K562 (cell line): ENCODE measurements around the gene SHISA4. TPM values are rescaled to one million over a fixed set of nuclear protein-coding genes. Genes with fewer than 3 reads are reported as not detected.
A peak's percentile ranks its signal among the peaks of the same experiment; 100 is the strongest.

Experiments used
- FOXJ3 ChIP-seq: sonication (generic); formaldehyde crosslinking; IDR thresholded peaks from 2 replicates; pipeline ENCODE4 v1.4.0; 2020; ENCODE audit warnings: mild to moderate bottlenecking, missing genetic modification reagents
- FOXK2 ChIP-seq, 2 experiments: fragments of 450-650 bp; IDR thresholded peaks in 1 of 2; conservative IDR thresholded peaks in 1 of 2; 2 replicates each; pipeline ENCODE4 v1.6.1; 2016; ENCODE audit warnings: low read depth in 2 of 2, mild to moderate bottlenecking in 1 of 2
- KAT8 ChIP-seq: fragments of 450-650 bp; IDR thresholded peaks from 2 replicates; pipeline ENCODE4 v1.6.1; 2016; ENCODE audit warnings: low read depth, mild to moderate bottlenecking
- KDM4B ChIP-seq, 2 experiments: fragments of 450-650 bp in 1 of 2; sonication (generic) in 1 of 2; IDR thresholded peaks; 2 replicates each; pipeline ENCODE4 v1.6.1; 2016 to 2017; ENCODE audit warnings: borderline replicate concordance in 2 of 2, antibody characterized with exemption in 1 of 2, low read depth in 1 of 2, mild to moderate bottlenecking in 1 of 2
- MYNN ChIP-seq, 2 experiments: sonication (generic); formaldehyde crosslinking in 1 of 2; IDR thresholded peaks; 2 replicates each; pipeline versions ENCODE4 v1.5.0 to v1.6.1; 2016 to 2020; ENCODE audit warnings: antibody characterized with exemption in 1 of 2, missing genetic modification reagents in 1 of 2
- STAT5B ChIP-seq: fragments of 250-450 bp; sonication (Bioruptor Pico); IDR thresholded peaks from 2 replicates; pipeline ENCODE4 v1.8.0; 2021; ENCODE audit warnings: mild to moderate bottlenecking, inconsistent platforms
- ZBTB8A ChIP-seq: fragments of 450-650 bp; IDR thresholded peaks from 2 replicates; pipeline ENCODE4 v1.6.1; 2018; ENCODE audit warnings: mild to moderate bottlenecking, moderate library complexity; ENCODE audit not compliant: partially characterized antibody
- ZNF165 ChIP-seq: fragments of 250-450 bp; sonication (Bioruptor Pico); IDR thresholded peaks from 2 replicates; pipeline ENCODE4 v1.4.0; 2020; ENCODE audit warnings: borderline replicate concordance
- polyA plus RNA-seq, 8 experiments: library from polyadenylated mRNA; depleted of rRNA in 4 of 8; stranded (reverse) in 5 of 8; unstranded in 3 of 8; fragments of >200 nt; fragmentation: Nextera tagmentation in 2 of 8; fragmentation: Illumina TruSeq in 1 of 8; extraction: Ambion mirVana in 2 of 8; extraction: Trizol in 1 of 8; gene quantifications; 2 replicates each; pipeline versions ENCODE4 v1.2.1 to v1.2.3, GENCODE V29; 2011 to 2014; ENCODE audit warnings: inconsistent platforms in 1 of 8, missing spikeins in 1 of 8
- total RNA-seq, 7 experiments: library from RNA; depleted of rRNA in 6 of 7; stranded (reverse); fragments of >200 nt in 6 of 7; fragmentation: Illumina TruSeq in 2 of 7; extraction: Trizol in 2 of 7; gene quantifications; 2 replicates each; pipeline versions ENCODE4 v1.2.1 to v1.2.3, GENCODE V29; 2011 to 2021; ENCODE audit warnings: low replicate concordance in 1 of 7
- TF ChIP-seq, protein P1 (sequence below), 2 experiments: fragments of 450-650 bp; IDR thresholded peaks; 2 replicates each; pipeline ENCODE4 v1.6.1; 2016; ENCODE audit warnings: mild to moderate bottlenecking in 2 of 2, borderline replicate concordance in 1 of 2, low read depth in 1 of 2, moderate library complexity in 1 of 2
- TF ChIP-seq, protein P2 (sequence below): fragments of 200-800 bp; sonication (Bioruptor generic); IDR thresholded peaks from 2 replicates; pipeline ENCODE4 v1.6.1; 2016; ENCODE audit warnings: missing genetic modification characterization, missing compliant biosample characterization

The SHISA4 gene
- total and polyA plus RNA-seq, 9 of the 15 experiments (the other 6 are each of a cell fraction or from before 2014, with no cell fraction given), result 0.15 to 0.95 (median 0.68) TPM; not detected in 2

DNA sequence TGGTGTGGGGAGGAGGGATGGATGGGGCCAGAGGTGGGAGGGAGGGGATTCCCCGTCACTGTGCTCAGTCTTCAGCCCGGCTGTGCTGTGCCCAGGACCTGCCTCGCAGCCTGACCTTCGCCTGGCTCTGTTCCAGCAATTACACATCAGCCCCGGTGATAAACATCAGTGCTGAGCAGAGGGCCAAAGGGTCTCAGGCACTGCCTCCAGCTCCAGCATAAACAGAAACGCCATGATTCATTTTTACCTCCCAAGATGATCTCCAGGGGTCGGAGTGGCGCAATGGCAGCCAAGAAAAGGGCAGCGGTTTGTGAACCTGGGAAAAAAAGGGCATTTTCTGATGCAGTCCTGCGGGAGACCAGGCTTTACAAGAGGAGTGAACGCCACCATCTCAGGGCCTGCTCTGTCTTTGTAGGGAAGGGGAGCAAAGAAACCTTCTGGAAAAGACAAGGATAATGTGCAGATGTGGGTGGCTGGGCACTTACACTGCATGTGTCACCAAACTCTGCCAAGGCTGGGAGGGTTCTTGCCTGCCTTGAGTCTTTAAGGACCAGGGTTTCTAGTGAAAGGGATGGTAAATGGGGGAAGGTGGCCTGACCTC is 28.1 kb downstream of the SHISA4 start (continued):
- TF ChIP-seq, protein P1, sequence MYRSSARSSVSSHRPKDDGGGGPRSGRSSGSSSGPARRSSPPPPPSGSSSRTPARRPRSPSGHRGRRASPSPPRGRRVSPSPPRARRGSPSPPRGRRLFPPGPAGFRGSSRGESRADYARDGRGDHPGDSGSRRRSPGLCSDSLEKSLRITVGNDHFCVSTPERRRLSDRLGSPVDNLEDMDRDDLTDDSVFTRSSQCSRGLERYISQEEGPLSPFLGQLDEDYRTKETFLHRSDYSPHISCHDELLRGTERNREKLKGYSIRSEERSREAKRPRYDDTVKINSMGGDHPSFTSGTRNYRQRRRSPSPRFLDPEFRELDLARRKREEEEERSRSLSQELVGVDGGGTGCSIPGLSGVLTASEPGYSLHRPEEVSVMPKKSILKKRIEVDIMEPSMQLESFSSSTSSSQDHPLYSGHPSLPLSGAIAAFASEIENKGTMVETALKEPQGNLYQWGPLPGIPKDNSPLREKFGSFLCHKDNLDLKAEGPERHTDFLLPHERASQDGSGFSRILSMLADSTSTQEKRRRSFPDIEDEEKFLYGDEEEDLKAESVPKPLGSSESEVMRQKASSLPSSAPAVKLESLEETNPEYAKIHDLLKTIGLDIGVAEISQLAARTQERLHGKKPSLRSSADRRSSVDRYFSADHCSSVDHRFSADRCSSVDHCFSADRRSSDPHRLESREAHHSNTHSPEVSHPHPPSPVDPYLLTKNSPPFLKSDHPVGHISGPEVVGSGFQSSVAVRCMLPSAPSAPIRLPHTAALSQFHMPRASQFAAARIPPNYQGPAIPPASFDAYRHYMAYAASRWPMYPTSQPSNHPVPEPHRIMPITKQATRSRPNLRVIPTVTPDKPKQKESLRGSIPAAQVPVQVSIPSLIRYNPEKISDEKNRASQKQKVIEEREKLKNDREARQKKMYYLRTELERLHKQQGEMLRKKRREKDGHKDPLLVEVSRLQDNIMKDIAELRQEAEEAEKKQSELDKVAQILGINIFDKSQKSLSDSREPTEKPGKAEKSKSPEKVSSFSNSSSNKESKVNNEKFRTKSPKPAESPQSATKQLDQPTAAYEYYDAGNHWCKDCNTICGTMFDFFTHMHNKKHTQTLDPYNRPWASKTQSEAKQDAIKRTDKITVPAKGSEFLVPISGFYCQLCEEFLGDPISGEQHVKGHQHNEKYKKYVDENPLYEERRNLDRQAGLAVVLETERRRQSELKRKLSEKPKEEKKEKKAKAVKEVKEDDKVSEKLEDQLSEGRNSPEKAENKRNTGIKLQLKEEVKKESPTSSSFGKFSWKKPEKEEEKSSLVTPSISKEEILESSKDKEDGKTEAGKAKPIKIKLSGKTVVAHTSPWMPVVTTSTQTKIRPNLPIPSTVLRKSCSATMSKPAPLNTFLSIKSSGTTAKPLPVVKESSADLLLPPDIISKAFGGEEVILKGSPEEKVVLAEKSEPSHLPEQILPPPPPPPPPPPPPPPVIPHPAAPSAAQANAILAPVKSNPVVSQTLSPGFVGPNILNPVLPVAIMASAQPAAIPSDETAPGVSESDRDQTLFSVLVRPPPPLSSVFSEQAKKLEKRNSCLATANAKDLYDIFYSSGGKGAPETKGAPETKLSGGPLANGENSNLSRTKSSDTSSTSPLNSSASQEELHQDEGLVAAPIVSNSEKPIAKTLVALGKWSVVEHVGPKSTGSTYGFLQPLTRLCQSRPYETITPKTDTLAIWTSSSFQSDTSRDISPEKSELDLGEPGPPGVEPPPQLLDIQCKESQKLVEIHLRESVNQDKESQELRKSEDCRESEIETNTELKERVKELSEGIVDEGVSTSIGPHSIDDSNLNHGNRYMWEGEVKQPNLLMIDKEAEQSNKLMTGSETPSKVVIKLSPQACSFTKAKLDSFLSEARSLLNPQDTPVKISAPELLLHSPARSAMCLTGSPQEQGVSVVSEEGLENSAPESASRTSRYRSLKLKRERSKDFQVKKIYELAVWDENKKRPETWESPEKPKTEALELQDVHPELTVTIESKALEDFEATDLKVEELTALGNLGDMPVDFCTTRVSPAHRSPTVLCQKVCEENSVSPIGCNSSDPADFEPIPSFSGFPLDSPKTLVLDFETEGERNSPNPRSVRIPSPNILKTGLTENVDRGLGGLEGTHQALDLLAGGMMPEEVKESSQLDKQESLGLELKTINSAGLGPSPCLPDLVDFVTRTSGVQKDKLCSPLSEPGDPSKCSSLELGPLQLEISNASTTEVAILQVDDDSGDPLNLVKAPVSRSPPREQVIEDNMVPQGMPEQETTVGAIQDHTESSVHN (IDR thresholded peaks at IDR 0.05; ENCODE audit: borderline replicate concordance in 1 of 2, low read depth in 1 of 2), result no peak
- TF ChIP-seq ZBTB8A (no peak), FOXJ3 (CRISPR knock-in tag) (no peak), KDM4B (IDR thresholded peaks at IDR 0.05; ENCODE audit: borderline replicate concordance in 2 of 2, low read depth in 1 of 2) (no peak), ZNF165 (no peak), STAT5B (CRISPR knock-in tag) (no peak), FOXK2 (conservative IDR thresholded peaks at IDR 0.05 in 1 of 2, IDR thresholded peaks at IDR 0.05 in 1 of 2; ENCODE audit: low read depth in 2 of 2) (peak; percentile 70 to 71), MYNN (IDR thresholded peaks at IDR 0.05) (no peak), MYNN (CRISPR knock-in tag; IDR thresholded peaks at IDR 0.05) (no peak), KAT8 (no peak)
- TF ChIP-seq, protein P2, sequence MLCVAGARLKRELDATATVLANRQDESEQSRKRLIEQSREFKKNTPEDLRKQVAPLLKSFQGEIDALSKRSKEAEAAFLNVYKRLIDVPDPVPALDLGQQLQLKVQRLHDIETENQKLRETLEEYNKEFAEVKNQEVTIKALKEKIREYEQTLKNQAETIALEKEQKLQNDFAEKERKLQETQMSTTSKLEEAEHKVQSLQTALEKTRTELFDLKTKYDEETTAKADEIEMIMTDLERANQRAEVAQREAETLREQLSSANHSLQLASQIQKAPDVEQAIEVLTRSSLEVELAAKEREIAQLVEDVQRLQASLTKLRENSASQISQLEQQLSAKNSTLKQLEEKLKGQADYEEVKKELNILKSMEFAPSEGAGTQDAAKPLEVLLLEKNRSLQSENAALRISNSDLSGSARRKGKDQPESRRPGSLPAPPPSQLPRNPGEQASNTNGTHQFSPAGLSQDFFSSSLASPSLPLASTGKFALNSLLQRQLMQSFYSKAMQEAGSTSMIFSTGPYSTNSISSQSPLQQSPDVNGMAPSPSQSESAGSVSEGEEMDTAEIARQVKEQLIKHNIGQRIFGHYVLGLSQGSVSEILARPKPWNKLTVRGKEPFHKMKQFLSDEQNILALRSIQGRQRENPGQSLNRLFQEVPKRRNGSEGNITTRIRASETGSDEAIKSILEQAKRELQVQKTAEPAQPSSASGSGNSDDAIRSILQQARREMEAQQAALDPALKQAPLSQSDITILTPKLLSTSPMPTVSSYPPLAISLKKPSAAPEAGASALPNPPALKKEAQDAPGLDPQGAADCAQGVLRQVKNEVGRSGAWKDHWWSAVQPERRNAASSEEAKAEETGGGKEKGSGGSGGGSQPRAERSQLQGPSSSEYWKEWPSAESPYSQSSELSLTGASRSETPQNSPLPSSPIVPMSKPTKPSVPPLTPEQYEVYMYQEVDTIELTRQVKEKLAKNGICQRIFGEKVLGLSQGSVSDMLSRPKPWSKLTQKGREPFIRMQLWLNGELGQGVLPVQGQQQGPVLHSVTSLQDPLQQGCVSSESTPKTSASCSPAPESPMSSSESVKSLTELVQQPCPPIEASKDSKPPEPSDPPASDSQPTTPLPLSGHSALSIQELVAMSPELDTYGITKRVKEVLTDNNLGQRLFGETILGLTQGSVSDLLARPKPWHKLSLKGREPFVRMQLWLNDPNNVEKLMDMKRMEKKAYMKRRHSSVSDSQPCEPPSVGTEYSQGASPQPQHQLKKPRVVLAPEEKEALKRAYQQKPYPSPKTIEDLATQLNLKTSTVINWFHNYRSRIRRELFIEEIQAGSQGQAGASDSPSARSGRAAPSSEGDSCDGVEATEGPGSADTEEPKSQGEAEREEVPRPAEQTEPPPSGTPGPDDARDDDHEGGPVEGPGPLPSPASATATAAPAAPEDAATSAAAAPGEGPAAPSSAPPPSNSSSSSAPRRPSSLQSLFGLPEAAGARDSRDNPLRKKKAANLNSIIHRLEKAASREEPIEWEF (CRISPR knock-in tag), result no peak
